Measurements from ENCODE around the gene BEND7. TPM values are rescaled to one million over a fixed set of nuclear protein-coding genes. Genes with fewer than 3 reads are reported as not detected.

BEND7 gene
- total RNA-seq, 1 experiment from 2014 or later, result 1.7 TPM

DNA sequence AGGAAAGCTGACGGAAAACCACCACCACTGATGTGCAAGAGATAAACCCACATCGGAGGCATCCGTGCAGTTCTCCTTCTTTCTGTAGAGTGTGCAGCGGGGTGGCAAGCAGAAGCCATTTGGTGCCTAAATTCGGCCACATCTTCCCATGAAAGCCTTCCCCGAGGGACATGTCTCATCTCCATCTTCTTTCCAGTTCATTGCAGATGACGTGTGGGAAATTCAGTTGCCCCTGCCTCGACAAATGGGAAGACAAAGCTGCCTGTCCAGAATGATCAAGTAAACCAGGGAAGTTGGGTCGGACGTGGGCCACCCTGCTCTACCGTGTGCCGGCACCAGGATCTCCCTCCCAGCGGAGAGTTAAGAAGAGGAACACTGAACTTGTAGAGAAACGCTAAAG is 14.5 kb downstream of the BEND7 start:
- Histone ChIP-seq H2AFZ (no peak overlapping the region), H3F3A (ENCODE audit: insufficient read depth, low read depth) (no peaks in the 10 kb centered on the region), H3K4me3 (no peak overlapping the region), H3K9me2 (ENCODE audit: insufficient read depth) (no peaks in the 10 kb centered on the region), H3K36me3 (ENCODE audit: low read depth) (no peaks in the 10 kb centered on the region), H3K9me3 (ENCODE audit: insufficient read depth, low read depth) (no peaks in the 10 kb centered on the region), H3K4me2 (no peak overlapping the region), H3K79me2 (ENCODE audit: low read depth) (no peaks in the 10 kb centered on the region), H3K4me1 (replicated peaks; ENCODE audit: insufficient read depth) (no peaks in the 10 kb centered on the region), H3K27me3 (ENCODE audit: insufficient read depth, low read depth) (peaks cover 83% of the 10 kb centered on the region), H3K27ac (no peak overlapping the region), H4K20me1 (ENCODE audit: insufficient read depth) (no peaks in the 10 kb centered on the region)
- POLR2A ChIA-PET (ENCODE audit: unreplicated experiment), result no interaction called here
- CTCF ChIA-PET, result no interaction called here
- BruUV-seq (replicated peaks), result no TSS peak
- TF ChIP-seq, protein P1, sequence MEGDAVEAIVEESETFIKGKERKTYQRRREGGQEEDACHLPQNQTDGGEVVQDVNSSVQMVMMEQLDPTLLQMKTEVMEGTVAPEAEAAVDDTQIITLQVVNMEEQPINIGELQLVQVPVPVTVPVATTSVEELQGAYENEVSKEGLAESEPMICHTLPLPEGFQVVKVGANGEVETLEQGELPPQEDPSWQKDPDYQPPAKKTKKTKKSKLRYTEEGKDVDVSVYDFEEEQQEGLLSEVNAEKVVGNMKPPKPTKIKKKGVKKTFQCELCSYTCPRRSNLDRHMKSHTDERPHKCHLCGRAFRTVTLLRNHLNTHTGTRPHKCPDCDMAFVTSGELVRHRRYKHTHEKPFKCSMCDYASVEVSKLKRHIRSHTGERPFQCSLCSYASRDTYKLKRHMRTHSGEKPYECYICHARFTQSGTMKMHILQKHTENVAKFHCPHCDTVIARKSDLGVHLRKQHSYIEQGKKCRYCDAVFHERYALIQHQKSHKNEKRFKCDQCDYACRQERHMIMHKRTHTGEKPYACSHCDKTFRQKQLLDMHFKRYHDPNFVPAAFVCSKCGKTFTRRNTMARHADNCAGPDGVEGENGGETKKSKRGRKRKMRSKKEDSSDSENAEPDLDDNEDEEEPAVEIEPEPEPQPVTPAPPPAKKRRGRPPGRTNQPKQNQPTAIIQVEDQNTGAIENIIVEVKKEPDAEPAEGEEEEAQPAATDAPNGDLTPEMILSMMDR (conservative IDR thresholded peaks at IDR 0.05), result no peak
- no peak for DNase-seq
- intact Hi-C loops (cut with micrococcal nuclease; ENCODE audit: unreplicated experiment), result no loop called here

DNA sequence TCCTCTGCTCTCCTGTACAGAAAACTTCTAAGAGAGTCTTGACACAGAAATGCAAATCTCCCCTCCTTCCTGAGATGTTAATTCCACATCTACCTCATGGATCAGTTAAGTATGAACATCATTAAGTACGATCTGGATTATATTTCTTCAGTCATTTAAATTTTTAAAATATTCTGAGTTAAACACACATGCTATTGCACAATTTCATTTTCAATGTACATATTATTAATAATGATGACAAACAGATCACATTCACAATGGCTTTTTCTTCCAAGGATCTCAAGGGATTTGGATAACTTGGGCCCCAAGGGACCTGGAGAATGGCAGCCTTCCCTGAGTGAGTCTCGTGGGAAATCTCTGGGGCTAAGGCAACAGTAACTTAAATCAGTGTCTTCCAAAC is 16.2 kb downstream of the BEND7 start:
- H3K4me1 ChIP-seq (replicated peaks; ENCODE audit: insufficient read depth), result no peaks in the 10 kb centered on the region
- CTCF ChIA-PET, result no interaction called here
- peaks cover 85% of the 10 kb centered on the region for H3K27me3 ChIP-seq (ENCODE audit: insufficient read depth, low read depth)
- no peaks in the 10 kb centered on the region for H3K9me3 ChIP-seq (ENCODE audit: insufficient read depth, low read depth)
- no peaks in the 10 kb centered on the region for H3K79me2 ChIP-seq (ENCODE audit: low read depth)
- no peak overlapping the region for H3K4me2 ChIP-seq
- no peak overlapping the region for H3K4me3 ChIP-seq
- DNase-seq, result no peak
- no peak overlapping the region for H2AFZ ChIP-seq
- no peaks in the 10 kb centered on the region for H4K20me1 ChIP-seq (ENCODE audit: insufficient read depth)
- H3K9me2 ChIP-seq (ENCODE audit: insufficient read depth), result no peaks in the 10 kb centered on the region
- H3K36me3 ChIP-seq (ENCODE audit: low read depth), result no peaks in the 10 kb centered on the region
- TF ChIP-seq EZH2 (IDR thresholded peaks at IDR 0.05; ENCODE audit: low read depth), result no peak
- TF ChIP-seq, protein P1 (conservative IDR thresholded peaks at IDR 0.05), result no peak
- no TSS peak for BruUV-seq (replicated peaks)
- H3F3A ChIP-seq (ENCODE audit: insufficient read depth, low read depth), result no peaks in the 10 kb centered on the region
- intact Hi-C loops (cut with micrococcal nuclease; ENCODE audit: unreplicated experiment), result no loop called here
- no peak overlapping the region for H3K27ac ChIP-seq
- POLR2A ChIA-PET (ENCODE audit: unreplicated experiment), result no interaction called here

DNA sequence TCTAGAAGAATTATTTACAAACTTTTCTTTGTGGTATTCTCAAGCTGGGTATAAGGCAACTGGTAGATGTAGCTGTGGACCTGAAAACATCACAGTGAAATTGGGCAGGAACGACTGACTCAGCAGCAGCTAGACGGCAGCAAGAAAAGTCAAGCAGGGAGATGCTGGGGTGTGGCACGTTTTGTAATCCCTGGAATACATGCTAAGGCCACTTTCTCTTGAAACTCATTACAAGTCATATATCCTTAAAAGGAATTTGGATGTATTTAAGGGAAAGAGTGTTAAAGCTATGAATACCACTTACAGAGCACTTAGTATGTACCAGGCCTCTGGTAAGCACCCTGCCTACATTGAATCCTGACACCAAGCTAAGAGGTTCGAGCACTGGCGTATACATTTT is 17.4 kb downstream of the BEND7 start:
- no peaks in the 10 kb centered on the region for H3K9me2 ChIP-seq (ENCODE audit: insufficient read depth)
- no peaks in the 10 kb centered on the region for H3F3A ChIP-seq (ENCODE audit: insufficient read depth, low read depth)
- intact Hi-C loops (cut with micrococcal nuclease; ENCODE audit: unreplicated experiment), result no loop called here
- CTCF ChIA-PET, result no interaction called here
- no peak for DNase-seq
- H3K9me3 ChIP-seq (ENCODE audit: insufficient read depth, low read depth), result no peaks in the 10 kb centered on the region
- no peak overlapping the region for H3K4me3 ChIP-seq
- TF ChIP-seq EZH2 (IDR thresholded peaks at IDR 0.05; ENCODE audit: low read depth), result no peak
- TF ChIP-seq, protein P1 (conservative IDR thresholded peaks at IDR 0.05), result no peak
- H3K4me2 ChIP-seq, result no peak overlapping the region
- POLR2A ChIA-PET (ENCODE audit: unreplicated experiment), result no interaction called here
- H3K79me2 ChIP-seq (ENCODE audit: low read depth), result no peaks in the 10 kb centered on the region
- H3K36me3 ChIP-seq (ENCODE audit: low read depth), result no peaks in the 10 kb centered on the region
- H3K4me1 ChIP-seq (replicated peaks; ENCODE audit: insufficient read depth), result no peaks in the 10 kb centered on the region
- no TSS peak for BruUV-seq (replicated peaks)
- H2AFZ ChIP-seq, result no peak overlapping the region
- peaks cover 91% of the 10 kb centered on the region for H3K27me3 ChIP-seq (ENCODE audit: insufficient read depth, low read depth)
- no peak overlapping the region for H3K27ac ChIP-seq
- H4K20me1 ChIP-seq (ENCODE audit: insufficient read depth), result no peaks in the 10 kb centered on the region

All from PC-9 (cell line).